BJ (cell line): Measurements from ENCODE around the gene C1orf185. TPM values are rescaled to one million over a fixed set of nuclear protein-coding genes. Genes with fewer than 3 reads are reported as not detected.
"Not testable (repeated sequence)": the region's sequence is repeated elsewhere in the genome, so short reads cannot be mapped to it uniquely, and the experiment has no call there.

Experiments
- CTCF ChIA-PET: fragments of 350-600 bp; formaldehyde crosslinking; extraction: SDS; loops from one replicate; lab custom pipeline; 2021; ENCODE audit warnings: antibody characterized with exemption, inconsistent platforms; lab: Yijun Ruan, JAX
- POLR2A ChIA-PET: fragments of 300-600 bp; sonication (Branson Sonifier 250); formaldehyde crosslinking; extraction: SDS; loops from one replicate; lab custom pipeline; 2021; ENCODE audit warnings: antibody characterized with exemption; lab: Charles Lee
- DNase-seq: peaks from one replicate; pipeline ENCODE4 v3.0.0-alpha.2; 2011; ENCODE audit warnings: low read depth
- H3K27me3 ChIP-seq: 2 replicates; pipeline ENCODE4 v1.6.0; 2011; ENCODE audit warnings: low read length; ENCODE audit not compliant: control insufficient read depth, insufficient read depth
- H3K36me3 ChIP-seq: 2 replicates; pipeline ENCODE4 v1.5.1; 2011; ENCODE audit warnings: low read length; ENCODE audit not compliant: control insufficient read depth, insufficient read depth
- H3K4me3 ChIP-seq: 2 replicates; pipeline ENCODE4 v1.5.1; 2011; ENCODE audit warnings: low read depth, mild to moderate bottlenecking, control low read depth, low read length
- CTCF ChIP-seq: IDR thresholded peaks from 2 replicates; pipeline ENCODE4 v1.5.1; 2011; ENCODE audit warnings: low read depth, mild to moderate bottlenecking, control low read depth, inconsistent platforms, low read length, moderate library complexity; ENCODE audit not compliant: insufficient read depth
- polyA plus RNA-seq: library from polyadenylated mRNA; depleted of rRNA; stranded (reverse); fragments of >200 nt; gene quantifications from 2 replicates; pipeline ENCODE4 v1.2.3, GENCODE V29; 2011

The C1orf185 gene
- polyA plus RNA-seq, 1 experiment: not detected

GRCh38 chr1:51157395-51157794 lies 55.4 kb downstream of the C1orf185 start:
- peaks cover 1% of the 10 kb centered on the region; the same call in 1 of the 2 replicates for H3K27me3 ChIP-seq
- H3K36me3 ChIP-seq: no peaks in the 10 kb centered on the region
- no peak overlapping the region for H3K4me3 ChIP-seq
- no peak for DNase-seq
- CTCF ChIA-PET: no interaction called here
- no peak for TF ChIP-seq CTCF
- POLR2A ChIA-PET: no interaction called here

GRCh38 chr1:51158263-51158662 lies 56.2 kb downstream of the C1orf185 start:
- H3K4me3 ChIP-seq: no peak overlapping the region
- H3K36me3 ChIP-seq: no peaks in the 10 kb centered on the region
- ChIA-PET POLR2A (no interaction called here), CTCF (interaction anchor here (1.0 kb wide), 1 partner anchor 31 kb away, joined by 3 read pairs; no protein-coding TSS in a partner anchor)
- TF ChIP-seq CTCF: no peak
- no peak for DNase-seq
- H3K27me3 ChIP-seq: peaks cover 1% of the 10 kb centered on the region; the same call in 1 of the 2 replicates

- DNase-seq, CTCF ChIA-PET, H3K27me3 ChIP-seq, H3K36me3 ChIP-seq, H3K4me3 ChIP-seq, POLR2A ChIA-PET: not testable (repeated sequence)
Measured at GRCh38 chr1:51162560-51162959, 60.5 kb downstream of the C1orf185 start.

- ChIA-PET CTCF (no interaction called here), POLR2A (no interaction called here)
- H3K36me3 ChIP-seq: no peaks in the 10 kb centered on the region
- TF ChIP-seq CTCF: no peak
- no peak for DNase-seq
- no peaks in the 10 kb centered on the region for H3K27me3 ChIP-seq
- H3K4me3 ChIP-seq: no peak overlapping the region
Measured at GRCh38 chr1:51165540-51165939, 63.5 kb downstream of the C1orf185 start.

GRCh38 chr1:51168266-51168845 lies 66.3 kb downstream of the C1orf185 start:
- no peaks in the 10 kb centered on the region for H3K36me3 ChIP-seq
- H3K27me3 ChIP-seq: no peaks in the 10 kb centered on the region
- DNase-seq: no peak
- no peak overlapping the region for H3K4me3 ChIP-seq
- no peak for TF ChIP-seq CTCF
- CTCF ChIA-PET: interaction anchor here (0.9 to 1.7 kb wide), 2 partner anchors 23 to 34 kb away, joined by 3 read pairs; no protein-coding TSS in a partner anchor
- POLR2A ChIA-PET: interaction anchor here (0.5 kb wide), 1 partner anchor 594 kb away, joined by 9 read pairs; no protein-coding TSS in a partner anchor
